Cardiac muscle cell (in vitro differentiated cells and primary cell): ENCODE measurements around the gene ANGPT4. TPM values are rescaled to one million over a fixed set of nuclear protein-coding genes. Genes with fewer than 3 reads are reported as not detected.

ENCODE experiments used
- DNase-seq, 2 donors: peaks; one replicate each; pipeline versions ENCODE4 v3.0.0 to v3.0.0-alpha.2; 2010 to 2017; ENCODE audit warnings: low read depth in 1 of 2, low spot score in 1 of 2
- H3K27ac ChIP-seq: fragments of 200-600 bp; sonication (generic); 2 replicates; pipeline ENCODE4 v1.5.1; 2016
- H3K27me3 ChIP-seq: fragments of 200-600 bp; sonication (generic); 2 replicates; pipeline ENCODE4 v1.6.0; 2016; ENCODE audit warnings: control low read depth
- H3K36me3 ChIP-seq: fragments of 200-600 bp; sonication (generic); 2 replicates; pipeline ENCODE4 v1.5.1; 2016; ENCODE audit warnings: control low read depth
- H3K4me1 ChIP-seq: fragments of 200-600 bp; sonication (generic); 2 replicates; pipeline ENCODE4 v1.8.1; 2017; ENCODE audit warnings: low read depth, mild to moderate bottlenecking, mixed run types
- H3K4me3 ChIP-seq: fragments of 200-600 bp; sonication (generic); 2 replicates; pipeline ENCODE4 v1.5.1; 2016; ENCODE audit warnings: mild to moderate bottlenecking
- H3K9me3 ChIP-seq: fragments of 200-600 bp; sonication (generic); 2 replicates; pipeline ENCODE4 v1.5.1; 2017; ENCODE audit warnings: low read depth, mild to moderate bottlenecking, control low read depth
- polyA plus RNA-seq: library from polyadenylated mRNA; unstranded; fragments of >200 nt; fragmentation: Nextera tagmentation; extraction: Ambion mirVana; gene quantifications from 2 replicates; pipeline ENCODE4 v1.2.1, GENCODE V29; 2016
- total RNA-seq: library from RNA; depleted of rRNA; stranded (reverse); fragments of >200 nt; gene quantifications from 2 replicates; pipeline ENCODE4 v1.2.3, GENCODE V29; 2016
- TF ChIP-seq, protein P1 (sequence below): IDR thresholded peaks from 2 replicates; pipeline ENCODE4 v1.5.1; 2012; ENCODE audit warnings: low read depth, mild to moderate bottlenecking, low read length

The ANGPT4 gene
- total and polyA plus RNA-seq, 2 experiments from 2014 or later: 0.15 to 0.80 TPM

DNA sequence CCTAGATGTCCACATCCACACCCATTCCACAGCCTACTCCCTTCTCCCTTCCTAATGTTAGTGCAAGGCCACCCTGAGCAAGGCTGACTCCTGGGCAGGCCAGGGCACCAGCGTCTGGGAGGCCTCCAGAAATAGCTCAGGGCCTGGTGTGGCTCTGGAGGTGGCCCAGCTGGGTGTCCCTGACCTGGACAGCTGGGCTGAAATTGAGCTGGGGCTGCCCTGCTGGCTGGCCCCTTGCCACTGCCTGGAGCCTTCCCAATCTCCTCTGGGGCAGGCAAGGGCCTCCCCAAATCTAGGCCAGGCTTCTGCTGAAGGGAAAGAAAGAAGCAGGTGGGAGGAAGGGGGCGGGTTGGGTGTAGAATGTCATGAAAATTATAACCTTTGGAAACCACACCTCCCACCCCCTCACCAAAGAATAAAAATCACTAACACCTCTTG is 80.5 kb downstream of the ANGPT4 start:
- Histone ChIP-seq H3K27ac (peak overlapping the region; percentile 72), H3K4me3 (no peak overlapping the region), H3K36me3 (no peaks in the 10 kb centered on the region), H3K9me3 (no peaks in the 10 kb centered on the region), H3K4me1 (peaks cover 21% of the 10 kb centered on the region), H3K27me3 (no peaks in the 10 kb centered on the region)
- TF ChIP-seq, protein P1, sequence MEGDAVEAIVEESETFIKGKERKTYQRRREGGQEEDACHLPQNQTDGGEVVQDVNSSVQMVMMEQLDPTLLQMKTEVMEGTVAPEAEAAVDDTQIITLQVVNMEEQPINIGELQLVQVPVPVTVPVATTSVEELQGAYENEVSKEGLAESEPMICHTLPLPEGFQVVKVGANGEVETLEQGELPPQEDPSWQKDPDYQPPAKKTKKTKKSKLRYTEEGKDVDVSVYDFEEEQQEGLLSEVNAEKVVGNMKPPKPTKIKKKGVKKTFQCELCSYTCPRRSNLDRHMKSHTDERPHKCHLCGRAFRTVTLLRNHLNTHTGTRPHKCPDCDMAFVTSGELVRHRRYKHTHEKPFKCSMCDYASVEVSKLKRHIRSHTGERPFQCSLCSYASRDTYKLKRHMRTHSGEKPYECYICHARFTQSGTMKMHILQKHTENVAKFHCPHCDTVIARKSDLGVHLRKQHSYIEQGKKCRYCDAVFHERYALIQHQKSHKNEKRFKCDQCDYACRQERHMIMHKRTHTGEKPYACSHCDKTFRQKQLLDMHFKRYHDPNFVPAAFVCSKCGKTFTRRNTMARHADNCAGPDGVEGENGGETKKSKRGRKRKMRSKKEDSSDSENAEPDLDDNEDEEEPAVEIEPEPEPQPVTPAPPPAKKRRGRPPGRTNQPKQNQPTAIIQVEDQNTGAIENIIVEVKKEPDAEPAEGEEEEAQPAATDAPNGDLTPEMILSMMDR: no peak
- DNase-seq: peak in 1 of 2 donors; percentile 63

DNA sequence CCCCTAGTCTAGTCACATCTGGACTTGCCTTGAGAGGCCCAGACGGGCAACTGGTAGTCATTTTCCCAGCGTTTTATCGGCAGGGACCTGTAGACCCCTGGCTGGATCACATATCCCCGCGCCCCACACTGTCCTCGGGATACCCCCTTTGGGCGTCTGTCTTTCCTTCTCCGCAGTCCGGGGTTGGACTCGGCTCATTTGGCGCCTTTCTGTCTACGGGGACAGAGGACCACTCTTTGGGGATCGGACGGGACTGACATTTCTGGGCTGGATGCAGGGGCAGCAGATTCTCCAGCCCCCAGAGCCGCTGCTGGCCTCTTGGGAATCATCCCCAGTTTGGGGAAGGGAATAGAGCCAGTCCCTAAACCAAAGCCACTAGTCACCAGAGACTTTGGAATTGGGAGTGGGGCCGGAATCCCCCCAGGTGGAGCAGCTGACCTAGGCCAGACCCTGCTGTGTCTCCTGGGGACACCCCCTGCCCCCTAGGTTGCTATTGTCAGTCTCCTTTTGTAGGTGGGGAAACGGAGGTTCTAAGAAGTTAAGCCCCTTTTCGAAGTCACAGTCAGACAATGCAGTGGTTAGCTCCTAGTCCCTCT is 81.9 kb downstream of the ANGPT4 start:
- peak overlapping the region; percentile 86 for H3K4me3 ChIP-seq
- no peak for DNase-seq
- no peak overlapping the region for H3K27ac ChIP-seq
- H3K27me3 ChIP-seq: no peaks in the 10 kb centered on the region
- no peaks in the 10 kb centered on the region for H3K9me3 ChIP-seq
- no peaks in the 10 kb centered on the region for H3K36me3 ChIP-seq
- peaks cover 28% of the 10 kb centered on the region for H3K4me1 ChIP-seq
- TF ChIP-seq, protein P1: no peak

GRCh38 chr20:833450-834150 is 82.5 kb downstream of the ANGPT4 start, which contains the start of gene FAM110A:
TSS of gene FAM110A (plus strand) at chr20:833715. CDS start at chr20:844805, 11,090 bp downstream.
- H3K9me3 ChIP-seq: no peaks in the 10 kb centered on the region
- peak within 1 kb of the TSS; percentile 86 for H3K4me3 ChIP-seq
- no peaks in the 10 kb centered on the region for H3K27me3 ChIP-seq
- TF ChIP-seq, protein P1: no peak
- DNase-seq: peak; percentile 97
- H3K27ac ChIP-seq: no peak within 1 kb of the TSS
- H3K36me3 ChIP-seq: no peaks in the 10 kb centered on the region
- peaks cover 34% of the 10 kb centered on the region for H3K4me1 ChIP-seq

GRCh38 chr20:833121-833449 is 83.0 kb downstream of the ANGPT4 start:
- no peak for DNase-seq
- H3K36me3 ChIP-seq: no peaks in the 10 kb centered on the region
- H3K27ac ChIP-seq: no peak overlapping the region
- H3K4me1 ChIP-seq: peaks cover 34% of the 10 kb centered on the region
- no peaks in the 10 kb centered on the region for H3K27me3 ChIP-seq
- H3K9me3 ChIP-seq: no peaks in the 10 kb centered on the region
- no peak overlapping the region for H3K4me3 ChIP-seq
- TF ChIP-seq, protein P1: no peak

DNA sequence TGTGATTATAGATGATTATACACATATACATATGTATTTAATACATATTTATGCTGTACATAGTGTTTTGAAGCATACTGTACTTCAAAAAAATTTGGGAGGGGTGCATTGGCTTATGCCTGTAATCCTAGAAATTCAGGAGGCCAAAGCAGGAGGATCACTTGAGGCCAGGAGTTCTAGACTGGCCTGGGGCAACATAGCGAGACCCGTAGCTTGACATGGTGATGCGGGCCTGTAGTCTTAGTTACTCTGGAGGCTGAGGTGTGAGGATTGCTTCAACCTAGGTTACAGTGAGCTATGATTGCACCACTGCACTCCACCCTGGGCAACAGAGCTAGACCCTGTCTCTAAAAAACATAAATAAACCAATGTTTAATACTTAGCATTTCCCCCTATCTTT is 84.2 kb downstream of the ANGPT4 start:
- DNase-seq: no peak
- no peaks in the 10 kb centered on the region for H3K27me3 ChIP-seq
- TF ChIP-seq, protein P1: no peak
- H3K9me3 ChIP-seq: no peaks in the 10 kb centered on the region
- H3K27ac ChIP-seq: no peak overlapping the region
- no peaks in the 10 kb centered on the region for H3K36me3 ChIP-seq
- peaks cover 34% of the 10 kb centered on the region for H3K4me1 ChIP-seq
- no peak overlapping the region for H3K4me3 ChIP-seq
